Measurements from ENCODE around the gene FRMD4A.

FRMD4A gene

GRCh38 chr10:13658871-13659685, 671.6 kb downstream of the FRMD4A start:
- no peak for DNase-seq

GRCh38 chr10:13658264-13658663, 672.5 kb downstream of the FRMD4A start:
- no peak for DNase-seq

GRCh38 chr10:13657101-13657680, 673.5 kb downstream of the FRMD4A start:
- DNase-seq: no peak

GRCh38 chr10:13656337-13657100, 674.2 kb downstream of the FRMD4A start:
- no peak for DNase-seq

GRCh38 chr10:13654846-13655245, 675.9 kb downstream of the FRMD4A start:
- DNase-seq: no peak

GRCh38 chr10:13654118-13654830, 676.5 kb downstream of the FRMD4A start:
- no peak for DNase-seq

- DNase-seq: no peak
Measured at GRCh38 chr10:13652860-13653259, 677.9 kb downstream of the FRMD4A start.

GRCh38 chr10:13651969-13652720, 678.6 kb downstream of the FRMD4A start:
- DNase-seq: no peak

- DNase-seq: no peak
Measured at GRCh38 chr10:13650961-13651360, 679.8 kb downstream of the FRMD4A start.

- DNase-seq: no peak
Measured at GRCh38 chr10:13649844-13650520, 680.7 kb downstream of the FRMD4A start.

- DNase-seq: no peak
Measured at GRCh38 chr10:13648425-13648824, 682.3 kb downstream of the FRMD4A start.

- DNase-seq: no peak
Measured at GRCh38 chr10:13644866-13645265, 685.9 kb downstream of the FRMD4A start.

- DNase-seq: no peak
Measured at GRCh38 chr10:13643016-13643415, 687.7 kb downstream of the FRMD4A start.

GRCh38 chr10:13642293-13642692, 688.4 kb downstream of the FRMD4A start:
- DNase-seq: no peak

GRCh38 chr10:13637894-13638293, 692.8 kb downstream of the FRMD4A start:
- no peak for DNase-seq

- DNase-seq: no peak
Measured at GRCh38 chr10:13637303-13637856, 693.3 kb downstream of the FRMD4A start.

GRCh38 chr10:13636776-13637175, 693.9 kb downstream of the FRMD4A start:
- DNase-seq: no peak

GRCh38 chr10:13634207-13634606, 696.5 kb downstream of the FRMD4A start:
- no peak for DNase-seq

- DNase-seq: peak; percentile 21 to 51 (median 26)
Measured at GRCh38 chr10:13633689-13634088, 697.0 kb downstream of the FRMD4A start.

- DNase-seq: no peak
Measured at GRCh38 chr10:13632884-13633440, 697.8 kb downstream of the FRMD4A start.

GRCh38 chr10:13632440-13632839, 698.3 kb downstream of the FRMD4A start:
- DNase-seq: no peak

All from NCI-H1417 (cell line).